GM19043 (cell line): ENCODE data around the gene DHRS11.

Source experiments
- ATAC-seq: cut with Tn5 transposase; IDR thresholded peaks from one replicate; pipeline ENCODE4 v1.9.1; 2021; ENCODE audit warnings: low read depth; ENCODE audit not compliant: unreplicated experiment

The DHRS11 gene, protein sequence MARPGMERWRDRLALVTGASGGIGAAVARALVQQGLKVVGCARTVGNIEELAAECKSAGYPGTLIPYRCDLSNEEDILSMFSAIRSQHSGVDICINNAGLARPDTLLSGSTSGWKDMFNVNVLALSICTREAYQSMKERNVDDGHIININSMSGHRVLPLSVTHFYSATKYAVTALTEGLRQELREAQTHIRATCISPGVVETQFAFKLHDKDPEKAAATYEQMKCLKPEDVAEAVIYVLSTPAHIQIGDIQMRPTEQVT

DNA sequence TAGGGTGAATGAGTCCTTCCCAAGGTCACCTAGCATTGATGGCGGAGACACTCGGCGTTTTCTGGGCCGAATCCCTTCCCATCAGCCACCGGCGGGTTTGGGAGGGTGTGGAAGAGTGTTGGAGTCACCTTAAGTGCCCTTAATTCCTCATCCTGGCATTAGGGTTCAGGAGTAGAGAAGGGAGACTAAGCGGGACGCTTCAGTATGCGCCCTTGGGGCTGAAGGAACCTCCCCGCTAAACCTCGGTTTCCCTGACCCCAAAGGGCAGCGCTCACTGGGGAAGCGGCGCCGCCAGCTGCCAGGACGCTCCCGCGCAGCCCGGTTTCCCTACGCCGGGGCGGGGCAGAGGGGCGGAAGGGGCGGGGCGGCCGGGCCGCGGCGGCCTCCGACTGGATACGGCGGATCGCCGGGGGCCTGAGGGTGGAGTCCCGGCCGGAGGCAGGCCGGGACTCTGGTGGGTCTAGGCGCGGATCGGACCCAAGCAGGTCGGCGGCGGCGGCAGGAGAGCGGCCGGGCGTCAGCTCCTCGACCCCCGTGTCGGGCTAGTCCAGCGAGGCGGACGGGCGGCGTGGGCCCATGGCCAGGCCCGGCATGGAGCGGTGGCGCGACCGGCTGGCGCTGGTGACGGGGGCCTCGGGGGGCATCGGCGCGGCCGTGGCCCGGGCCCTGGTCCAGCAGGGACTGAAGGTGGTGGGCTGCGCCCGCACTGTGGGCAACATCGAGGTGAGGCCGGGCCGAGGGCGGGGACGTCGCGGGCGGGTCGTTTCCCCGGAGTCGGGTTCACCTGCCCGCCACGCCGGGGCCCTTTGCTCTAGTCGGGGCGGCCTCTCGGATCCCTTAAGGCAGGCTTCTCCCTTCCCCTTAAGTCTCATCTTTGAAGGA is at the start of gene DHRS11:
TSS of gene DHRS11 (plus strand) at position 446 of the 882 bp plus-strand sequence. CDS start at position 577, 131 bp downstream.
- peak; percentile 70 for ATAC-seq

DNA sequence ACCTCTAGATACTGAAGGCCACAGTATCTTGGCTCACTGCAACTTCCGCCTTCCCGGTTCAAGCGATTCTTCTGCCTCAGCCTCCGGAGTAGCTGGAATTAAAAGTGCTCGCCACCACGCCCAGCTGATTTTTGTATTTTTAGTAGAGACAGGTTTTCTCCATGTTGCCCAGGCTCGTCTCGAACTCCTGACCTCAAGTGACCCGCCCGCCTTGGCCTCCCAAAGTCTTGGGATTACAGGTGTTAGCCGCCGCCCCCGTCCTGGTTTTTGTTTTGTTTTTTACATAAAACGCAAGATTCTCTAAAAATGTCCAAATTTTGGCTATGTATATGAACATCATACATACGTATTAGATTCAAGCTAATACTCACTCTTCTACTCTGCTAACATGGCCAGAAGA is 48.9 kb upstream of the DHRS11 start:
- no peak for ATAC-seq

DNA sequence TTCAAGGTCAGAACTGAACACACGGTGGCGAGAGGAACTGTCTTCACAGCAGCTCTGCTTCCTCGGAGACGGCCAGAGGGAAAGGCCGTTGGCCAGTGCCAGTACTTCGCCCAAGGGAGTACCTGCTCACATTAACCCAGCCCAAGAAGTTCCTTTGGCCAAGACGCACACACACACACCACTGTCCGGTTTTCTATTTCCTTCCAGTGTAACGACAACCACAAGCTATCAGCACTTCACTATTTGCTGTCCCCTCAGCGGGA is 47.7 kb upstream of the DHRS11 start:
- ATAC-seq: no peak

DNA sequence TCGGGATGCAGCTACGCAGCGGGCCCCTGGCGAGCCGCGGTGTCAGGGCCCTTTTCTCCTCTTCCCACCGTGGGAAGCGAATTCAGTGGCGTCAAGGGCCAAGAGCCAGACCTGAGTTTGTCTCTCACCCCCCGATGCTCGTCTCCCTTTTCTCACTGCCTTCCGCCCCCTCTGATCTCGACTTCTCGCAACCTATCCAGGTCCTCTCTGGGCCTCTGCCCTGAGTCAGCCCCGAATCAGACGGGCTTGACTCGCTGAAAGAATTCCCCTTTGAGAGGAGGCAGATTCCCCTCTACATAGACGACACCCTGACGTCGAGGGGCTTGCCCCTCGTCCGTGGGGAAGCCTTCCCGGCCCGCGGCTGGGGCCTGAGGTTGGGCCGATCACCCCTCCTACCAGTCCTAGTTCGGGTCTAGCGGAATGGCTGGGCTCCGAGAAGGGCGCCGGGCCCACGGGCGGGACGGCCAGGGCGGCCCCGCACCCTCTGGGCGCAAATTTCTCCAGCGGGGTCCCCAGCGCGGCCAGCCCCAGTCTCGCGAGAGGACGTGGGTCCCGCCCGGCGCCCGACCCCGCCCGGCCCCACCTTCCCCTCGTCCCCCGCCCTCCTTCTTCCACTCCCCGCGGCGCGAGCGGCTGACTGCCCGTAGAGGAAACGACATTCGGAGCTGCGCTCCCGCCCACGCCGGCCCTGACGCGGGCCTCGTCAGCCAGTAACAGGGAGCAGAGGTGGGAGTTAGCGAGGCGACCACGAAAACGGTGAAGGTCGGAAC is 47.2 kb upstream of the DHRS11 start, which contains the start of gene GGNBP2:
TSS of gene GGNBP2 (plus strand) at position 613 of the 770 bp plus-strand sequence. CDS start 806 bp downstream, outside the sequence.
- ATAC-seq: peak; percentile 38

DNA sequence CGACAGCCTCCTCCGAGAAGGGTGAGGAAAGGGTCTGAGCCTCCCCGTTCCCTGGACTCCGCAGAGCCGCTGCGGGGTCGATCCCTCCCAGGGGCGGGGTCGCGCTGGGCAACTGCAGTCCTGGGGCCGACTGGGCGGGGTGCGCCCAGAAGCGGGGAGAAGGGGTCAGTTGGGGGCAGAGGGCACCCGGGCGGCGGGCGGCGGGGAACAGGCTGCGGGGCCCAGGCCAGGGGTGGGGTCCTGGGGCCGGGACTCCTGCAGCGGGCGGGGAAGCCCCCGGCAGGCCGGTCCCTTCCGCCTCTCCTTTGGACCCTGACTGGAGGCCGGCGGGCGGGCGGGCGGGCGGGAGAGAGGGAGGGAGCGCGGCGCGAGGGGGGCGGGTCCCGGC is 46.6 kb upstream of the DHRS11 start:
- ATAC-seq: peak; percentile 11

DNA sequence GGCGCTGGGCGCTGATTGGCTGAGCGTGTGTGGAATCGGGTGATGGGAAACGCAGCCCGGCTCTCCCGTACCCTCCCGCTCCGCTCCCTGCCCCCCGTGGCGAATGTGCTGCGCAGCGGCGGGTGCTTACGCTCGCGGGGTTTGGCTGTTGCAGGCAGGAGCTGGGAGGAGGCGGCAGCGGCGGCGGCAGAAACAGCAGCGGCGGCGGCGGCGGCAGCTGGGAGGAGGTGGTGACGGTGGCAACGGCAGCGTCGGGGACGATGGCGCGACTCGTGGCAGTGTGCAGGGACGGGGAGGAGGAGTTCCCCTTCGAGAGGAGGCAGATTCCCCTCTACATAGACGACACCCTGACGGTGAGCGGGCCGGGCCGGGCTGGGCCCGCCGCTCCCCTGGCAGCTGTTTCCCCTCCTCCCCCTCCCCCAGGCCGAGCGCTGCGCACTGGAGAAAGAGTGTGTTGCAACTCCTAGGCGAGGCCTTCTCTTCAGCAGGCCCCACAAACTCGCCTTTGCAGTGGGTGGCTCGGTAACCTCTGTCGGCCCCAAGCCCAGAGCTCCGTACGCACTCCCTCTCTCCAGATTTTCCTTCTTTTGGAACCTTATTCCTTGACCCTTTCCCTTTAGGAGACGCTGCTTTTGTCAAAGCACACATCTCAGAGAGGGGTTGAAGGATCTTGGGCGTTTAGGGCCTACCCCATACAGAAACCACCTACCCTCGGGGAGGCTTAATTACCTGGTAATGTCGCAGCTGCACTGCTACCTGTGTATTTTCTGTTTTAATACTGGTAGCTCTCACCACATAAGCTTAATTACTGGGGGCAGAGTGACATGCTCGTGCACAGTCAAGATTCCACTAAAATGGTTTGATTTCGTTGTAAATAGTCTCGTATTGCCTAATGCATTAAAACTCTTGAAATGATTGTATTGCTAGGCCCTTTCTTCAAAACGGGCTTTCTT is 45.9 kb upstream of the DHRS11 start:
- peak; percentile 56 for ATAC-seq

DNA sequence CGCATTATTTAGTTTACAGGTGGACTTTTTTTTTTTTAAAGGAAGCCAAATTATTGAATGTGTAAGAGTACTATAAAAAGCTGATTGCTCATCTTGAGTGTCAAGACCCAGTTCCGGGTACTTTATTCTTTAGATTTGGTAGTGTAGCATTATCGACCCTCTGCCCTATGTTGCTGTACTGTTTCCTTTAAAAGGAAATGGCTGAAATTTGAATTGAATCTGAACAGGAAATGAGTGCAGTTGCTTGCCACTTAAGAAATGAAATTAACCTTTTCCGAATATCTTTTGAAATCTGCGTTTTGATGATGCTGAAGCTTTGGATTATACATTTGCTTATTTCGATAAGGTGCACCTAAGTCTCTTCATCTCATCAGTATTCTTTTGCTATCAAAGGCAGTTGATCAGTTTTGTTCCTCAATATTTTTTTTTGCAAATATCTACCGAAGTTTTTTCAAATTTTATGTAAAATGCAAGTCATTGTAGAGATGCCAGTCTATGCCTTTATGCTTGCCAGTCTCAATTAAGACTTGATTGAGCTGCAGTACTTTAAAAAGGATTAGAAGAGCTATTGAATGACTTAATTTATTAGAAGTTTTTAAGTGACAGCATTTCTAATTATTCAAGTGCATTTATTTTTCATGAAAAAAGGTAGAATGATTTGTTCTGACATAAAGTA is 45.1 kb upstream of the DHRS11 start:
- no peak for ATAC-seq

DNA sequence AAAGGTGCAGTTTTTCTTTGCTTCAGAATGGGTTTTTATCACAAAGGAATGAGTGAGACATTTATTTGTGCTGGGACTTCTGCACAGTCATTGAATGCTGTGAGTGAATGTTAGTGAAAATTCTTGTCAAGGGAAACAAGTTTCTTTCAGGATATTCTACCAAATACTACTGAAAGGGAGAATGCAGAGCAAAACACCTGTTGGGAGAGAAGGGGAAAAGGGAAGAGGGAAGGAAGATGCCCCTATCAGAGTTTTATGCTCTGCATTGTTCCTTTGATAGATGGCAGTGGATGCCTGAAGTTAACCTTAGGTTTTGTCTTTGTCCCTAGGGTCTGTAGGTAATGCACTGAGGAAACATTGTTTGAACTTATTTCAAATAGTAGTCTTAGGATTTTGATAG is 43.9 kb upstream of the DHRS11 start:
- ATAC-seq: no peak

DNA sequence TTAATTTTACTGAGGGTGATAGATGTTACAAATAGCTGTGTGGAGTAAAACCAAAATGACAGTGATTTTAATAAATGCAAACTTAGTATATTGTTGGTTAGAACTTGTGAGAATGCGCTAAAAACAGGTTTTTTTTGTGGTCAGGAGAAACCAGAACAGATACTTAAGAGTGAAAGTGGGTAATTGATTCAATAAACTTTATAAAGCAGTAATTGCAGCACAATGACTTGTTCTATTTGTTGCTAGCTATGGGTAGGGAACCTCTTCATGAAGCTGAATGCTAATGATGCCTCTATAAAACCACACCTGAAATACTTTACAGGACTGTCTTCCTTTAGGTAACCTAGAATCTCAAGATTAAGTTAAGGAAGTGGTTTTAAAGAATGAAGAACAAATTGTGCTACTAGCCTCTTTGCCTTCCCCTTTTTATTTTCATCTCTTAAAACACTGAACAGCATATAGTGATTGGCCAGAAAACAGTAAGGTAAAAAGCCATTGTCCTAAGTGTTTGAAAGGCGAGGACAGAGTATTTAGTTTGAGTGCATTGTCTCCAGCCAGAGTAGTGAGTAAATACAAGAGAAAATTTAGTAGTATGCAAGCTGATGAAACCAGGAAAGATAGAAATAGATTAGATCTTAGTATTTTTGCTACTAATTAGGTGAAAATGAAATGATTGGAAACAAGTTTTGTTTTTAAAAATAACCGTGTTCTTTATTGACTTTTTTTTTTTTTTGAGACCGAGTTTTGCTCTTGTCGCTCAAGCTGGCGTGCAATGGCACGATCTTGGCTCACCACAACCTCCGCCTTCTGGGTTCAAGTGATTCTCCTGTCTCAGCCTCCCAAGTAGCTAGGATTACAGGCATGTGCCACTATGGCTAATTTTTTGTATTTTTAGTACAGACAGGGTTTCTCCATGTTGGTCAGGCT is 40.9 kb upstream of the DHRS11 start:
- no peak for ATAC-seq

DNA sequence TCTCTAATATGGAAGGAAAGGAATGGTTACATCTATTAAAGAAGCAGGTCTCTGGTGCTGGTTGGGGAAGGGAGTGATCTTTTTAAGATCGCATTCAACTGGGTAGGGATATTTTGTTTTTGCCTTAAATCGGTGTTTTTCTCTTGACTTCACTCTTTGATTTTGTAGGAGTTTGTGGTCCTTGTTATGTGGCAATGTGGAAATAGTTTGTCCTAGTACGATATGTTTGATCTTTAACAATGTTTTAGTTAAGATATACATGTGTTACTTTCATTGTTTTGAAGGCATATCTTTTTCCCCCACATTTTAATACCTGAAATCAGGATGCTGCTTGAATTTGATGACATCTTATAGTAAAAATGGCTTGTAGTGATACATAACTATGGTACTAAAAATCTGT is 38.2 kb upstream of the DHRS11 start:
- ATAC-seq: no peak

DNA sequence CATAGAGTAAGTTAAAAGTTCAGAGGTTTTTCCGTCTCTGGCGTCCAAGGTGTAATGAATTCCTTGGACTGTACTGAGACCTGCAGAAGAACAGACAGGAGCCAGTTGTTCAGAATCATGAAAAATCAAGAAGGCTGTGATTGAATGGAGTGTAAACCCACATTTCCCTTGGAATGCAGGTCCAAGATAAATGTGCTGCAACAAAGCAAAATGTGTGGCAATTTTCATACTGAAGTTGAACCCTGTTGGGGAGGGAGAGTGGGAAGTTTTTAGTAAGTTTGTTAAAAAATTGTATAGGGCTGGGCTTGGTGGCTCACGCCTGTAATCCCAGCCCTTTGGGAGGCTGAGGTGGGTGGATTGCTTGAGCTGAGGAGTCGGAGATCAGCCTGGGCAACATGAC is 25.6 kb upstream of the DHRS11 start:
- no peak for ATAC-seq

DNA sequence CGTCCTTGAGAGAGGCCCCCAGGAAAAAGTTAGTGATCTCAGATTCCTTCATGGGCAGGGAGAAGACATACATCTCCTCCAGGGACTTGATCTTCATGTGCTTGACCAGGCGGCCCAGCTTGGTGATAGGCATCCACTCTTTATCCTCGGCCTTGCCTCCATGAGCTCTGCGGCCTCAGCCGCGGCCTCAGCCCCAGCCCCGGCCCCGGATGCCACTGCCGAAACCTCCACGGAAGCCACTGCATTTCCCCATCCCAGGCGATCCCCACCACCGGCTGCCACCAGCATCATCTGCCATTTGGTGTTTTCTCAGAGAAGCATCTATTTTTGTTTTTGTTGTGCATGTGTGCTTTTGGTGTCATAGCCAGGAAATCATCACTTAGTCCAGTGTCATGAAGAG is 16.7 kb upstream of the DHRS11 start:
- ATAC-seq: no peak

DNA sequence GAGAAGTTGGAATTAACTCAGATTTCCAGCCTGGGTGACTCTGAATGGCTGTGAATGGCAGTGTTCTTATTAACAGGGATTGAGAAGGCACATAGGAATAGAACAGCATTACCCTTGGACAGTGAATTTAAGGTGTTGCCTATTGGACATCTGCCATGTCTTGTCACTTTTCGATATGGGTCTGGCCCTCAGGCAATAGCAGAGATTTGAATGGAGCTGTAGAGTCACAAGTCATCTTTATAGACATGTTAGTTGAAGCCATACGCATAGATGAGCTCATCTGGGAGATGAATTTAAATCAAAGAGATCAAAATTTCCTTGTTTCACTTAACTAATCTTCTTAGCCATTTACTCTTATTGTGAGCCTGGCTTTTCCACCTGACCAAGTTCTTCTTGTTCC is 14.9 kb upstream of the DHRS11 start:
- ATAC-seq: no peak

DNA sequence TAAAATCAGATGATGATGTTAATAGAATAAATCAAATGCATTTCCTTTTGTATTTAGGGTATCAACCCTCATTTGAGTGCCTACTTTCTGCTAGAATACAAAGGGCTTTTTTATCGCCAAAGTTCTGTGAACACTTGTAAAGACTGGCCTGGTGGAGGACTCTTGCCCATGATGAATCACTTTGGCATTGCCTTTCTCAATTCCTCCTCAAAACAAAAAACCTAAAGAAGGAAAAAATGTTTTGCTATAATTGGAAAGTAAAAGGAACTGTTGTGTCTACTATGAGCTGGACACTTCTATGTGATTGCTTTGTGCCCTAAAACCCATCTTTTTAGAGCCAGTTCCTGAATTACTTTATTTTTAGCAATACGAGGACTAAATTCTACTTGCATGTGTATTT is 13.0 kb upstream of the DHRS11 start:
- ATAC-seq: no peak

DNA sequence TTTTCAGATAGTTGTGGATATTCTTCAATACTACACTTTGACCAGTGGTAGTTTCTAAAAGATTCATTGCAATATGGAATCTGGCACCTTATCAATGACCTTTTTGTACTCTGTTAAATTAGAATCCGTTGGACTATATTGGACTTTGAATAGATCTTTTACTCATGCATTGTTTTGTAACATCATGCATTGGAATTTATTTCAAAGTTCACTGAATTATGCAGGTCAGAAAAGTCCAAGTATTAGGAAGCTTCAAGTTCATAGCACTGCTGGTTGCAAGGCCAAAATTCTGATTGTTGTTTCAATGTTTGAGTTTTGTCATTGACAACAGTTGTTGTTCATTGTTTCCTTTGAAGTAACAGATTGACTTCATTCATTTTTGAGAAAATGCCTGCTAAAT is 7.9 kb upstream of the DHRS11 start:
- ATAC-seq: no peak

DNA sequence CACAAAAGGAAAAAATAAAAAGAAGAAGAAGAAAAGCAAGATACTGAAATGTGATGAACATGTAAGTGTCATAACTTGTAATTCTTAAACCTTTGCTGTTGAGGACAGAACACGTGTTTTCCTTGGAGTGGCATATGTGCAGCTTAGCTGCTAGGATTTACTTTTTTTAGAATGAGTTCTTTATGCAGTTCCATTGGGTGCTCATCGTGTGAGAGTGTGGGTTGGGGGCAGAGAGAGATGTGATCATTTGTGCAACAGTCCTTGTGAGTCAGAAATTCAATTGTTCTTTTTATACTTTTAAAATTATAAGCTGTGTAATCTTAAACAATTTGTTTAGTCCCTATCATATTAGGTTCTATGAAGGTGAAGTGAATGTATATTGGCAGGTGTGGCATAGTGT is 5.5 kb upstream of the DHRS11 start:
- ATAC-seq: no peak

DNA sequence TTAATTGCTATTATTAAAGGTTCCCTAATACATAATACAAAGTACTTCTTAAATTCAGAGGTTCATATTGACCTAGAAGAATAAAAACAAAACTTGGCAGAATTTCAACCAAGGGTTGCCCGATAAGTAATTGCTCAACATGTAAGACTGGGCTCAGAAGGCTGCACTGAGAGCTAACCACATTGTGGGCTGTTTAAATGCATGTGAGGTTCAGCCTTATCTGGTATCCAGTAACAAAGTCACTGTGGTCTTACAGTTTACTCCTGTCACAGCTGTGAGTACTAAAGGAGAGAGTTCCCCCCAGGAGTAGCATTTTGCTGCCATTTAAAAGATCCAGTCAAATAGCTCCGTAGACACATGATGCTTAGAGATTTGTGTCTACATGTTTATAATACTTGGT is 1.6 kb upstream of the DHRS11 start:
- no peak for ATAC-seq

DNA sequence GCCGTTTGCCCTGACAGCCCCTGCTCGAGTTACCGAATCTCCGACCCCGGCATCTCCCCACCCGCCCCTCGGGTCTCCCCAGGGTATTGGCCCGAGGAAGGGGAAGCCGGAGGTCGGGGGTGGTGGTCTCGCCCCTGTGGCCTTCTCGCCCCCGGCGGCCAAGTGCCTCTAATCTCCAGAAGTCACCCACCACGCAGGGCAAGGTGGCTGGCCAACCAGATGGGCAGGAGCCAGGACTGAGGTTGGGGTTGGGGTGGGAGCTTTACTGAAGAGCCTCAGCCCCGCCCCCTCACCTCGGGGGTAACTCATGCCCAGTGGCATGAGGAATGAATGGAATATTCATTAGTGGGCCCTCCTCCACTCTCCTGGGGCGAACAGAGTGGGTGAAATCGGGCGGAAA is 637 bp downstream of the DHRS11 start:
- ATAC-seq: no peak
